Skeletal muscle tissue (tissue), 4 donors: ENCODE measurements around the gene RFXANK. TPM values are rescaled to one million over a fixed set of nuclear protein-coding genes. Genes with fewer than 3 reads are reported as not detected.
"Not testable (repeated sequence)": the region's sequence is repeated elsewhere in the genome, so short reads cannot be mapped to it uniquely, and the experiment has no call there.

Source experiments
- H3K27ac ChIP-seq: one replicate; pipeline ENCODE4 v1.7.0; 2013; ENCODE audit warnings: mild to moderate bottlenecking, low read depth, low read length, inconsistent platforms
- H3K27me3 ChIP-seq, 3 donors: one replicate each; pipeline ENCODE4 v1.7.0; 2013; ENCODE audit warnings: low read length in 3 of 3; ENCODE audit not compliant: control insufficient read depth in 3 of 3, insufficient read depth in 3 of 3
- H3K36me3 ChIP-seq, 3 donors: one replicate each; pipeline ENCODE4 v1.7.0; 2013; ENCODE audit warnings: low read length in 3 of 3; ENCODE audit not compliant: control insufficient read depth in 3 of 3, insufficient read depth in 3 of 3
- H3K4me1 ChIP-seq, 3 donors: one replicate each; pipeline ENCODE4 v1.7.0; 2013; ENCODE audit warnings: low read length in 3 of 3, mild to moderate bottlenecking in 3 of 3; ENCODE audit not compliant: control insufficient read depth in 3 of 3, insufficient read depth in 3 of 3
- H3K4me3 ChIP-seq, 3 donors: one replicate each; pipeline ENCODE4 v1.7.0; 2013; ENCODE audit warnings: low read length in 3 of 3
- H3K9ac ChIP-seq, 3 donors: one replicate each; pipeline ENCODE4 v1.7.0; 2013; ENCODE audit warnings: low read length in 3 of 3, mild to moderate bottlenecking in 3 of 3, moderate library complexity in 2 of 3, low read depth in 1 of 3
- H3K9me3 ChIP-seq, 3 donors: one replicate each; pipeline ENCODE4 v1.7.0; 2013; ENCODE audit warnings: low read length in 3 of 3; ENCODE audit not compliant: control insufficient read depth in 3 of 3
- total RNA-seq: library from RNA; depleted of rRNA; stranded (reverse); fragments of >200 nt; gene quantifications from one replicate; pipeline ENCODE4 v1.2.3, GENCODE V29; 2014
- donor health status: Osteomylitis.

Gene RFXANK
- 56.9 TPM for total RNA-seq

DNA sequence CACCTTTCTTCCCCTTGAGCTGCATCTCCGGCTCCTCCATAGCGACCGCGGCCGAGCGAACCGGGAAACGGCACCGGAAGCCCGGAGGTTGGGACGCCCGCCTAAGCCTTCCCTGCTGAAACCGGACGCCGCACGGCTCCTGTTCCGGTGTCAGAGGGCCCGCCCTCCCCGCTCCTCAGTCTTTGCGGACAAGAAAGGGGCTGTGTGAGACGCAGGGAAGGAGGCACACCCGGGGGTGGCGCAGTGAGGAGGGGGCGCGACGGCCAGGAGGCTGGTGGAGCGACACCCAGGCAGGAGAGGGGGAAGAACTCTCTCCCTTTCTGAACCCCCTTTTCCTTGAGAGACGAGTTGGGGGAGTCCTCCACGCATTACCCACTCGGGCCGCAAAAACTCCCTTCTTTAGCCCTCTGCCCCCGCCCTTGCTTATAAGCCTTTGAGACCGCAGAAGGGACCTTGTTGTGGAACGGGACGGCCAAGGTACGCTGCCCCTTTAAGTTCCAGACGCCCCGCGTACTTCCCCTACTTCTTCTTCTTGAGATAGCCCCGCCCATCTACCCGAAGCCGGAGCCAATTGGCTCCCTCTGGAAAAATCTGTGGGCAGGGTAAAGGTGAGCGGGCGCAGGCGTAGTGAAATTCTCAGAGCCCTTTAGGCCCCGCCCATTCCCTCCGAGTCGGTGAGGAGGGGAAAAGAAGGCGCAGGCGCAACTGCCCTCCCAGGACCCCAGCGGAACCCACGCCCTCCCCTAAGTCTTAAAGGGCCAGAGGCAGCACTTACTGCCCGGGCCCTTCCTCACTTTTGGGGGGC is at the start of gene RFXANK, which contains the start of gene BORCS8:
Gene RFXANK, plus strand, starts transcription at position 181 of the 805 bp plus-strand sequence. CDS start 1,689 bp downstream, outside the sequence.
Gene BORCS8, minus strand, starts transcription at position 75 of the 805 bp plus-strand sequence. Its CDS starts 35 bp downstream, at position 40.
- peaks cover 35 to 37% (median 37%) of the 10 kb centered on the region in 3 donors for H3K4me1 ChIP-seq
- peaks cover 6 to 13% (median 10%) of the 10 kb centered on the region in 3 donors for H3K36me3 ChIP-seq
- H3K4me3 ChIP-seq, result peak within 1 kb of the TSS; percentile 95 to 99 (median 98)
- peak within 1 kb of the TSS; percentile 99 for H3K27ac ChIP-seq
- no peaks in the 10 kb centered on the region for H3K9me3 ChIP-seq
- H3K9ac ChIP-seq, result peak within 1 kb of the TSS; percentile 99 to 100 (median 100)
- H3K27me3 ChIP-seq, result no peaks in the 10 kb centered on the region

DNA sequence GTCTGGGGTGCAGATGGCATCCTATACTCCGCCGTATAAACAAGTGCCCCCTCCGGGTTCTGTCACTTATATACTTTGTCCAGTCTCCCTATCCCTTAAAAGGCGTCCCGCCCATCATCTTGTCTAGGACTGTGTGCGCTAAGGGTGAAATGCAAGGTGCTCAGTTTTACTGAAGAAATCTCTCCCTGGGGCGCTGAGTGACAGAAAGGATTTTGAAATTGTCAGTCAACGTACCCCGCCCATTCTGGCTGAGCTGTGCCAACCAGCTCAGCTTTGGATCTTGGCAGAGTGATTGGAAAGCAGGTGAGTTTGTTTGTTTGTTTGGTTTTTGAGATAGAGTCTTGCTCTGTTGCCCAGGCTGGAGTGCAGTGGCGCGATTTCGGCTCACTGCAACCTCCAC is 49.7 kb upstream of the RFXANK start:
- Histone ChIP-seq H3K36me3 (peaks cover 0 to 3% (median 1%) of the 10 kb centered on the region in 3 donors), H3K9ac (no peak overlapping the region), H3K4me3 (no peak overlapping the region), H3K9me3 (no peaks in the 10 kb centered on the region), H3K4me1 (peaks cover 7 to 18% (median 9%) of the 10 kb centered on the region in 3 donors), H3K27me3 (no peaks in the 10 kb centered on the region), H3K27ac (no peak overlapping the region)

- no peak overlapping the region for H3K4me3 ChIP-seq
- no peaks in the 10 kb centered on the region for H3K9me3 ChIP-seq
- peak overlapping the region in 1 of 3 donors; percentile 32 for H3K9ac ChIP-seq
- peaks cover 0 to 3% (median 2%) of the 10 kb centered on the region in 3 donors for H3K4me1 ChIP-seq
- H3K27ac ChIP-seq, result no peak overlapping the region
- H3K36me3 ChIP-seq, result peaks cover 0 to 13% (median 3%) of the 10 kb centered on the region in 3 donors
- no peaks in the 10 kb centered on the region for H3K27me3 ChIP-seq
These were observed 46.8 kb upstream of the RFXANK start for GRCh38 chr19:19145281-19145680.

DNA sequence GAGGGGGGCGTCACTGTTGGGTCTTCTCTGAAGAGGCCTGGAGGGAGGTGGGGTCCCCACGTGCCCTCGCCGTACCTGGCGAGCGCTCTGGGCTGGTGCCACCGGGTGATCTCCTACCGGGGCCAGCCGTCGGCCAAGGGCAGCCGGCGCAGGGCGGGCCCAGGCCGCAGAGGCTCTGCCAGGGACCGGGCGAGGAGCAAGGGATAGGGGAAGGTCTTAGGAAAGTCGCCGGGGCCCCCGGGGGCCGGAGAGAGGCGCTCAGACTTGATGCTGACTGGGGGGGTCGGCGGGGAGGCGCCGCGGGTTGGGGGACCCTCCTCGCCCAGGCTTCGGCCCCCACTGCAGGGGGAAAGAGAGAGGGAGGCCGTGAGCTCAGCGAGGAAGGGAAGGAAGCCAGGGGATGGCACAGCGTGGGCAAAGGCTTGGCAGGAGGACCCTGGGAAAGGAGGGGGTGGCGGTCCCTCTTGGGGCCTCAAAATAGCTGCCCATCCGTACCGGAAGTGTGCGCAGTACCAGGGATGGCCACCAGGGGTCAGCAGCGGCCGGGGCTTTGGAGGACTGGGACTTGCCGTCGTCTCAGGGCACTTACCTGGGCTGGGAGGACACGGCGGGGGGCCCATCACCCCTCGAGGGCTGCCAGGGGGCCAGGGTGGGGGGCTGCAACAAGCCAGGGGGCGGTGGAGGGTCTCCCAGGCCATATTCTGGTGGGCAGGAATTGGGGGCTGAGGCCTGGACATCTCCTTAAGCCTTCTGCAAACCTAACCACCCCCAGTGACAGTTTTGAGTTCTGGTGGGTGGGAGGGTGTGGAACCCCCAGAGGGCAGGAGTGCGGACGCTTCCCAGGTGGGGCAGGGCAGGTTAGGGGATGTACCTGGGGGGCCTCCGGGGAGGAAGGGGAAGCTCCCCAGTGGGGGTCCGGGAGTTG is 46.1 kb upstream of the RFXANK start:
- Histone ChIP-seq H3K36me3 (peaks cover 0 to 13% (median 3%) of the 10 kb centered on the region in 3 donors), H3K27me3 (no peaks in the 10 kb centered on the region), H3K9me3 (no peaks in the 10 kb centered on the region), H3K4me1 (peaks cover 0 to 3% (median 2%) of the 10 kb centered on the region in 3 donors), H3K27ac (no peak overlapping the region), H3K4me3 (peak overlapping the region in 2 of 3 donors; percentile 40 to 60), H3K9ac (peak overlapping the region in 1 of 3 donors; percentile 32)

GRCh38 chr19:19146865-19147264 is 45.2 kb upstream of the RFXANK start:
- no peak overlapping the region for H3K9ac ChIP-seq
- no peaks in the 10 kb centered on the region for H3K27me3 ChIP-seq
- H3K4me3 ChIP-seq, result no peak overlapping the region
- peaks cover 0 to 13% (median 3%) of the 10 kb centered on the region in 3 donors for H3K36me3 ChIP-seq
- H3K9me3 ChIP-seq, result no peaks in the 10 kb centered on the region
- no peak overlapping the region for H3K27ac ChIP-seq
- peaks cover 0 to 3% (median 2%) of the 10 kb centered on the region in 3 donors for H3K4me1 ChIP-seq

GRCh38 chr19:19147344-19147743 is 44.7 kb upstream of the RFXANK start:
- Histone ChIP-seq H3K4me3 (no peak overlapping the region), H3K9me3 (no peaks in the 10 kb centered on the region), H3K9ac (no peak overlapping the region), H3K36me3 (peaks cover 0 to 13% (median 3%) of the 10 kb centered on the region in 3 donors), H3K27me3 (no peaks in the 10 kb centered on the region), H3K4me1 (peaks cover 0 to 3% (median 2%) of the 10 kb centered on the region in 3 donors), H3K27ac (no peak overlapping the region)

DNA sequence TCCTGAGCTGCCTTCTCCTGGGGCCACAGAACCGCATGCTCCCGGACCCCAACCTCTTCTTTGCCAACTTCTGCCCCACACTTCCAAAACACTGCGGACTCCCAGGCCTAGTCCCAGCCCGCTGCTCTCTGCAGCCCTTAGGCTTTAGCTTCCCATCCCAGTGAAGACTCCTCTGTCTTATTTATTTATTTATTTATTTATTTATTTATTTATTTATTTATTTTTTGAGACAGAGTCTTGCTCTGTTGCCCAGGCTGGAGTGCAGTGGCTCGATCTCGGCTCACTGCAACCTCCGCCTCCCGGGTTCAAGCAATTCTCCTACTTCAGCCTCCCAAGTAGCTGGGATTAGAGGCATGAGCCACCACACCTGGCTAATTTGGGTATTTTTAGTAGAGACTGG is 43.6 kb upstream of the RFXANK start:
- not testable (repeated sequence) for H3K4me1 ChIP-seq, H3K9ac ChIP-seq, H3K9me3 ChIP-seq, H3K27me3 ChIP-seq, H3K27ac ChIP-seq, H3K4me3 ChIP-seq
- H3K36me3 ChIP-seq, result peaks cover 0 to 13% (median 3%) of the 10 kb centered on the region in 3 donors

- Histone ChIP-seq H3K27ac (no peak overlapping the region), H3K9ac (no peak overlapping the region), H3K4me1 (peaks cover 0 to 3% (median 2%) of the 10 kb centered on the region in 3 donors), H3K27me3 (no peaks in the 10 kb centered on the region), H3K36me3 (peaks cover 0 to 13% (median 3%) of the 10 kb centered on the region in 3 donors), H3K9me3 (no peaks in the 10 kb centered on the region), H3K4me3 (no peak overlapping the region)
These were observed 42.6 kb upstream of the RFXANK start for GRCh38 chr19:19149435-19149834.

DNA sequence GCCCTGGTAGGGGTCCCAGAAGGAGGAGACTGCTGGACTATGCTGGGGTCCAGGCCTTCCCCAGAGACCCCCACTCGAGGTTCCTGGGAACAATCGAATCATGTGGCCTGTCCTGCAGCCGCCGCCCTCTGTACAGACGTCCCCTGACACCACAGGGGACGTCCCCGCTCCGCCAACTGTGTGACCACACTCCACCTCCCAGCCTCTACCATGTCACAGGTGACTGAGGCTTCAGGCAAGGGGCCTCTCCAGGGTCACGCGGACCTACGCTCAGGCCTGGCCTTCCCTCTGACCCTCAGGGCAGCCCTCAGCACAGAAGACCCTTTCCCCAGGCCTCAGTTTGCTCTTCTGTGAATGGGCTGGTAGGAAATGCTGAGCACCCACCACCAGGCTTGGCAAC is 40.6 kb upstream of the RFXANK start:
- no peaks in the 10 kb centered on the region for H3K4me1 ChIP-seq
- H3K36me3 ChIP-seq, result peaks cover 0 to 13% (median 3%) of the 10 kb centered on the region in 3 donors
- peaks cover 0 to 2% (median 0%) of the 10 kb centered on the region in 3 donors for H3K9me3 ChIP-seq
- H3K27me3 ChIP-seq, result no peaks in the 10 kb centered on the region
- no peak overlapping the region for H3K4me3 ChIP-seq
- no peak overlapping the region for H3K9ac ChIP-seq
- no peak overlapping the region for H3K27ac ChIP-seq
